ENCODE measurements around the gene THYN1.
"Not testable (repeated sequence)": the region's sequence is repeated elsewhere in the genome, so short reads cannot be mapped to it uniquely, and the experiment has no call there.

THYN1 gene

GRCh38 chr11:134273317-134273712 is 20.2 kb upstream of the THYN1 start:
- no peak for DNase-seq

- no peak for DNase-seq
These were observed 19.5 kb upstream of the THYN1 start for GRCh38 chr11:134272381-134273316.

GRCh38 chr11:134271978-134272377 is 18.8 kb upstream of the THYN1 start:
- no peak for DNase-seq

GRCh38 chr11:134270250-134270714 is 17.1 kb upstream of the THYN1 start:
- DNase-seq = no peak

GRCh38 chr11:134267966-134268365 is 14.8 kb upstream of the THYN1 start:
- DNase-seq = no peak

GRCh38 chr11:134267461-134267860 is 14.3 kb upstream of the THYN1 start:
- DNase-seq = no peak

GRCh38 chr11:134266841-134267251 is 13.7 kb upstream of the THYN1 start:
- DNase-seq = no peak

GRCh38 chr11:134266440-134266839 is 13.3 kb upstream of the THYN1 start:
- DNase-seq = no peak

GRCh38 chr11:134264966-134265764 is 12.0 kb upstream of the THYN1 start:
- DNase-seq = no peak

- no peak for DNase-seq
These were observed 8.7 kb upstream of the THYN1 start for GRCh38 chr11:134261626-134262488.

GRCh38 chr11:134260983-134261382 is 7.8 kb upstream of the THYN1 start:
- DNase-seq = no peak

- no peak for DNase-seq
These were observed 7.4 kb upstream of the THYN1 start for GRCh38 chr11:134260503-134260902.

GRCh38 chr11:134258577-134258976 is 5.4 kb upstream of the THYN1 start:
- no peak for DNase-seq

- no peak for DNase-seq
These were observed 3.9 kb upstream of the THYN1 start for GRCh38 chr11:134257101-134257500.

GRCh38 chr11:134255184-134255561 is 2.0 kb upstream of the THYN1 start:
- not testable (repeated sequence) for DNase-seq

- no peak for DNase-seq
These were observed 1.5 kb upstream of the THYN1 start for GRCh38 chr11:134254433-134255183.

GRCh38 chr11:134252346-134253187 is 585 bp downstream of the THYN1 start:
- no peak for DNase-seq

GRCh38 chr11:134250675-134251074 is 2.5 kb downstream of the THYN1 start:
- no peak for DNase-seq

GRCh38 chr11:134250246-134250645 is 2.9 kb downstream of the THYN1 start:
- no peak for DNase-seq

GRCh38 chr11:134248910-134249480 is 4.2 kb downstream of the THYN1 start:
- no peak for DNase-seq

- no peak for DNase-seq
These were observed 6.5 kb downstream of the THYN1 start for GRCh38 chr11:134246678-134247077.

Measured in NCI-H1694 (cell line).